HEK293T (cell line): ENCODE results near the gene NME7.

ENCODE experiments used
- CTCF ChIA-PET: fragments of 350-600 bp; formaldehyde crosslinking; extraction: SDS; loops from one replicate; lab custom pipeline; 2021; ENCODE audit warnings: antibody characterized with exemption, inconsistent platforms; lab: Yijun Ruan, JAX
- POLR2A ChIA-PET: fragments of 350-600 bp; formaldehyde crosslinking; extraction: SDS; loops from one replicate; lab custom pipeline; 2020; ENCODE audit warnings: antibody characterized with exemption, inconsistent platforms; lab: Yijun Ruan, JAX
- DNase-seq: peaks from one replicate; pipeline ENCODE4 v3.0.0; 2012; ENCODE audit warnings: mixed read lengths; ENCODE audit errors: extremely low spot score
- ARNT ChIP-seq: fragments of 450-650 bp; IDR thresholded peaks from 2 replicates; pipeline ENCODE4 v1.6.1; 2017; ENCODE audit warnings: mild to moderate bottlenecking
- BHLHE40 ChIP-seq: fragments of 450-650 bp; IDR thresholded peaks from 2 replicates; pipeline ENCODE4 v1.6.1; 2016; ENCODE audit warnings: mild to moderate bottlenecking, moderate library complexity, borderline replicate concordance
- CTBP1 ChIP-seq: fragments of 450-650 bp; IDR thresholded peaks from 2 replicates; pipeline ENCODE4 v1.6.1; 2016; ENCODE audit warnings: borderline replicate concordance
- ELF4 ChIP-seq: fragments of 450-650 bp; IDR thresholded peaks from 2 replicates; pipeline ENCODE4 v1.6.1; 2017; ENCODE audit warnings: antibody characterized with exemption
- FOXA1 ChIP-seq: fragments of 450-650 bp; IDR thresholded peaks from 2 replicates; pipeline ENCODE4 v1.6.1; 2016; ENCODE audit warnings: mild to moderate bottlenecking
- FOXK2 ChIP-seq: fragments of 450-650 bp; IDR thresholded peaks from 2 replicates; pipeline ENCODE4 v1.6.1; 2016; ENCODE audit warnings: mild to moderate bottlenecking
- FOXM1 ChIP-seq: fragments of 450-650 bp; IDR thresholded peaks from 2 replicates; pipeline ENCODE4 v1.6.1; 2017; ENCODE audit warnings: mild to moderate bottlenecking, borderline replicate concordance
- HDGF ChIP-seq: fragments of 450-650 bp; IDR thresholded peaks from 2 replicates; pipeline ENCODE4 v1.6.1; 2017; ENCODE audit warnings: antibody characterized with exemption, borderline replicate concordance
- L3MBTL2 ChIP-seq: fragments of 450-650 bp; conservative IDR thresholded peaks from 2 replicates; pipeline ENCODE4 v1.6.1; 2016; ENCODE audit warnings: mild to moderate bottlenecking
- LEF1 ChIP-seq: fragments of 450-650 bp; IDR thresholded peaks from 2 replicates; pipeline ENCODE4 v1.6.1; 2017; ENCODE audit warnings: mild to moderate bottlenecking, borderline replicate concordance
- NFRKB ChIP-seq: fragments of 450-650 bp; IDR thresholded peaks from 2 replicates; pipeline ENCODE4 v1.6.1; 2016; ENCODE audit warnings: mild to moderate bottlenecking, moderate library complexity
- SP1 ChIP-seq: fragments of 450-650 bp; IDR thresholded peaks from 2 replicates; pipeline ENCODE4 v1.6.1; 2017
- SUZ12 ChIP-seq: fragments of 450-650 bp; IDR thresholded peaks from 2 replicates; pipeline ENCODE4 v1.6.1; 2016; ENCODE audit warnings: mild to moderate bottlenecking
- TARDBP ChIP-seq: fragments of 450-650 bp; IDR thresholded peaks from 2 replicates; pipeline ENCODE4 v1.6.1; 2016
- ZNF384 ChIP-seq: fragments of 450-650 bp; IDR thresholded peaks from 2 replicates; pipeline ENCODE4 v1.6.1; 2016
- TF ChIP-seq, protein P1 (sequence below): fragments of 450-650 bp; IDR thresholded peaks from 2 replicates; pipeline ENCODE4 v1.6.1; 2016

Gene NME7

DNA sequence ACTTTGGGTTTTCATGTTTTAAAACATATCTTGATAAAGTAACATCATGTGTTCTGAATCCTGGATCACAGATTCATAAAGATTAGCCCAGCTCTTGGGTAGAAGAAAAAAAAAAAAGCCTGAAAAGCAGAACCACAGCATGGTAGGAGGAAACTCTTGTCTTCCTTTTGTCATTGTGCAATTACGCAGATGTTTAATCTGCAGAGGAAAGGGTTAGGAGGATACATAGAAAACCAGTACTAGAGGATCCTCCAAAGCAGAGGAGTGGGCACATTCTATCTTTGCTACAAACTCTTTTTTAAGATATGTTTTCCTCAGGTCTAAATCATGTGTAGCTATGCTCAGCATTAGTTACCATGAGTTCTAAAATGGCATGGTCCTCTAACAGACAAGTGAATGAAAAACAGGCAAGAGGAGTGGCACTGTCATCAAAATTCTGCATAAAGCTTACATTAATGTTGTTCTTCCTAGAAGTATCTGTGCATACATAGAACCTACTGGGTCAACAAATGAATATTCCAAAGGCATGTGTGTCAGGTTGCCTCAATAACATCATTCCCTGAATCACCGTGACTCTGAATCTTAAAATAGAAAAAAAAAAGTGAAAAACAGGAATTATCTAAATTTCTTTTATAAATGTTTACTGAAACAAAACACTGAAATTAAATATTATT lies 107.0 kb downstream of the NME7 start:
- POLR2A ChIA-PET: no interaction called here
- DNase-seq: no peak
- TF ChIP-seq SP1 (no peak), TARDBP (no peak)
- CTCF ChIA-PET: no interaction called here

DNA sequence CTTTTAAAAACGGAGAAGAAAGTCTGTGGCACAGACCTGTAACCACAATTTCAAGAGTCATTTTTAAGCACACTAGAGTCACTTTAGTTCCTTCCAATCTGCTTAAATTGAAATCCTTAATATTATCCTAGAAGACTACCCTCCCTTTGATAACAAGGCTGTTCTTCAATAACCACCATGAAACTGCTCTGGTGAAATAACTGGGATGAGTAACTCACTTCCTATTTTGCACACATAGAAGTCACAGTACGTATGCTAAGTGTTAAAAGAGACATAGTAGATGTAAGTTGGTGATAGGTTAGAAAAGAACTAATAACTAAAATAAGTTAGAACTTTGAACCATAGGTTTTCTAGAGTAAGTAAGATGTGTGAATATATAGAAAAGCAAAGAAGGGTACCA lies 107.8 kb downstream of the NME7 start:
- ChIA-PET CTCF (no interaction called here), POLR2A (no interaction called here)
- no peak for DNase-seq

DNA sequence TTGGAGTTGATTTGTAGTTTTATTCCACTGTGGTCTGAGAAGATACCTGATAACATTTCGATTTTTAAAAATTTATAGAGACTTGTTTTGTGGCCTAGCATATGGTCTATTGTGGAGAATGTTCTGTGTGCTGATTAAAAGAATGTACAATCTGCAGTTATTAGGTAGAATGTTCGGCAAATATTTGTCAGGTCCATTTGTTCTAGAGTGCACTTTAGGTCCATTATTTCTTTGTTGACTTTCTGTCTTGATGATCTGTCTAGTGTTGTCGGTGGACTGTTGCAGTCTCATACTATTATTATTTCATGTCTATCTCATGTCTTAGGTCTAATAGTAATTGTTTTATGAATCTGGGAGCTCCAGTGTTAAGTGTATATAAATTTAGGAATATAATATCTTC lies 116.8 kb downstream of the NME7 start:
- ChIA-PET POLR2A (no interaction called here), CTCF (no interaction called here)
- TF ChIP-seq NFRKB: no peak
- no peak for DNase-seq

More for the DNA sequence above, 107.8 kb downstream of the NME7 start:
- TF ChIP-seq ZNF384: no peak

DNA sequence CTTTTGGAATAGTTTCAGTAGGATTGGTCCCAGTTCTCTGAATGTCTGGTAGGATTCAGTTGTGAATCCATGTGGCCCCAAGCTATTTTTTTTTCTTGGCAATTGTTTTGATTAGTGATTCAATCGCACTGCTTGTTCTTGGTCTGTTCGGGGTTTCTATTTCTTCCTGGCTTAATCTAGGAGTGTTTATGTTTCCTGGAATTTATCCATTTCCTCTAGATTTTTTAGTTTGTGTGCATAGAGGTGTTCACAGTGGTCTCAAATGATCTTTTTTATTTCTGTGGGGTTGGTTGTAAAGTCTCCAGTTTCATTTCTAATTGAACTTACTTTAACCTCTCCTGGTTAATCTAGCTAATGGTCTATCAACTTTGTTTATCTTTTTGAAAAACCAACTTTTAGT lies 117.6 kb downstream of the NME7 start:
- CTCF ChIA-PET: no interaction called here
- DNase-seq: no peak
- POLR2A ChIA-PET: no interaction called here
- TF ChIP-seq SP1: no peak
- no peak for TF ChIP-seq BHLHE40
- no peak for TF ChIP-seq HDGF
- TF ChIP-seq ZNF384: no peak
- TF ChIP-seq ELF4: no peak
- no peak for TF ChIP-seq ARNT
- no peak for TF ChIP-seq SUZ12
- TF ChIP-seq, protein P1, sequence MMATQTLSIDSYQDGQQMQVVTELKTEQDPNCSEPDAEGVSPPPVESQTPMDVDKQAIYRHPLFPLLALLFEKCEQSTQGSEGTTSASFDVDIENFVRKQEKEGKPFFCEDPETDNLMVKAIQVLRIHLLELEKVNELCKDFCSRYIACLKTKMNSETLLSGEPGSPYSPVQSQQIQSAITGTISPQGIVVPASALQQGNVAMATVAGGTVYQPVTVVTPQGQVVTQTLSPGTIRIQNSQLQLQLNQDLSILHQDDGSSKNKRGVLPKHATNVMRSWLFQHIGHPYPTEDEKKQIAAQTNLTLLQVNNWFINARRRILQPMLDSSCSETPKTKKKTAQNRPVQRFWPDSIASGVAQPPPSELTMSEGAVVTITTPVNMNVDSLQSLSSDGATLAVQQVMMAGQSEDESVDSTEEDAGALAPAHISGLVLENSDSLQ: no peak
- no peak for TF ChIP-seq LEF1
- TF ChIP-seq FOXA1: no peak
- no peak for TF ChIP-seq NFRKB
- TF ChIP-seq TARDBP: no peak
- TF ChIP-seq CTBP1: no peak
- no peak for TF ChIP-seq FOXK2
- no peak for TF ChIP-seq FOXM1
- no peak for TF ChIP-seq L3MBTL2

DNA sequence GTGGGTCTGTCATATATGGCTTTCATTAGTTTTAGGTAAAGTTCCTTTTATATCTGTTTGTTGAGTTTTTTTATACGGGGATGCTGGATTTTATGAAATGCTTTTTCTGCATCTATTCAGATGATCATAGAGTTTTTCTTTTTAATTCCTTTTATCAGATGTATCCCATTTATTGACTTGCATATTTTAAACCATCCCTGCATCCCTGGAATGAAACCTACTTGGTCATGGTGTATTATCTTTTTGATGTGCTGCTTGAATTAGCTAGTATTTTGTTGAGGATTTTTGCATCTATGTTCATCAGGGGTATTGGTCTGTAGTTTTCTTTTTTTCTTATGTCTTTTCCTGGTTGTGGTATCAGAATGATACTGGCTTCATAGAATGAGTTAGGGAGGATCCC lies 118.0 kb downstream of the NME7 start:
- DNase-seq: no peak
- ChIA-PET POLR2A (no interaction called here), CTCF (no interaction called here)
- no peak for TF ChIP-seq L3MBTL2
- no peak for TF ChIP-seq ARNT
- no peak for TF ChIP-seq SP1
- TF ChIP-seq TARDBP: no peak
- TF ChIP-seq FOXM1: no peak
- TF ChIP-seq HDGF: no peak
- no peak for TF ChIP-seq NFRKB
- TF ChIP-seq FOXK2: no peak
- TF ChIP-seq ZNF384: no peak
- TF ChIP-seq BHLHE40: no peak
- TF ChIP-seq SUZ12: no peak
- no peak for TF ChIP-seq FOXA1
- TF ChIP-seq ELF4: no peak
- TF ChIP-seq, protein P1: no peak

DNA sequence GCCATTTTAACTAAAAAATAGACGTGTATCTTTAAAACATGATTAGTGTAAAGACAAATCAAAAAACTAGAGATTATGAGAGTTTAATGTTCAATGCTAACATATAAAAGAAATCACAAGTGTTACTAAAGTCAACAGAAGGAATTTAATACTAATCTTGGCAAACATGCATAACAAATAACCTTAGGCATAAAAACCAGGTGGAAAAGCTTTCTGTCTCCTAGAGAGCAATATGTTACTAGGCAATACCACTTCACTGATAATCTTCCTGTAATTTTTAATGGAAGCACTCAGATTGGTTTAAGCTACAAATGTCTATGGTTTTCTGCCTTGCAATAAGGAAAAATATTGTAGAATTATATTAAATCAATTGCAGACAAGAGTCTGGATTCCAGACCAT lies 121.9 kb downstream of the NME7 start:
- ChIA-PET POLR2A (no interaction called here), CTCF (no interaction called here)
- TF ChIP-seq HDGF: no peak
- no peak for TF ChIP-seq SUZ12
- TF ChIP-seq ELF4: no peak
- TF ChIP-seq, protein P1: no peak
- no peak for TF ChIP-seq LEF1
- no peak for TF ChIP-seq TARDBP
- TF ChIP-seq FOXM1: no peak
- TF ChIP-seq FOXA1: no peak
- DNase-seq: no peak

DNA sequence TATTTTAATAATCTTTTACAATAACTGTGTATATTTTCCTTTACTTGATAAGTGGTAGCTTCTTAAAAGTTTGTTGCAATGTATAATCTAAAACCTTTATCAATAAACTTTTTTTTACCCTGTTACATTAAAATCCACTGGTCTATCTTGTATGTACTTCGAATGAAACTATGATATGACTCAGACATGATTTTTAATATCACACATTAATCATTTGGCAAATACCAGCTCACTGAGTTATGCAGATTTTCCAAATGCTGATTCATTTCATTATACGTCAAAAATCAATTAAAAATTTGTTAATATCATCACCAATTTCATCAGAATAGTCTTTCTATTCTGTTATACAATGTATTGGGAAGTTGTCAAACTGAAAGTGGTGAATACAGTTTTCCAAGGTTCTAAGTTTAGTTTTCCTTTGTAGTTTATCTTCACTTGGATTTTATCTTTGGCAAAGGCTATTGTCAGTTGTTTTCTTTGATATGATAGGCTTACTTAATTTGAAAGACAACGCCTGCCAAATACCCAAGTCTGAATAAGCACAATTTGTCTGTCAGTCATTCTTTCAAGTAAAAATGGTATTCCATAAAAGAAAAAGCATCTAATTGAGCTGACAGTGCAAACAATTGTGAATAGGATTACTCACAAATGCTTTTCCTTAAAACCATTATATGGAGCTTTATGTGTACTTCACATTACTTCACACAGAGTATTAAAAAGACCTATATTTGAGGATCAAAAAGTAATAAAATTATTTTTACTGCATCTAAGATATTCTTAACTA lies 127.0 kb downstream of the NME7 start:
- CTCF ChIA-PET: no interaction called here
- DNase-seq: no peak
- POLR2A ChIA-PET: no interaction called here
- TF ChIP-seq TARDBP (no peak), ZNF384 (no peak), ARNT (no peak), SUZ12 (no peak), CTBP1 (no peak), LEF1 (no peak), L3MBTL2 (no peak), ELF4 (no peak), FOXK2 (no peak), NFRKB (no peak), SP1 (no peak)
